Liver (tissue), 9 donors: ENCODE measurements around the gene ABCC8. TPM values are rescaled to one million over a fixed set of nuclear protein-coding genes. Genes with fewer than 3 reads are reported as not detected.

Source experiments
- DNase-seq: peaks from one replicate; pipeline ENCODE4 v3.0.0-alpha.2; 2017; ENCODE audit warnings: low spot score
- H3K27ac ChIP-seq, 2 donors: one replicate each; pipeline ENCODE4 v1.7.0; 2013; ENCODE audit warnings: inconsistent platforms in 2 of 2, low read length in 2 of 2, control low read depth in 1 of 2, low read depth in 1 of 2, mild to moderate bottlenecking in 1 of 2
- H3K27me3 ChIP-seq, 4 donors: one replicate each; pipeline versions ENCODE4 v1.6.1 to v1.7.0; 2013; ENCODE audit warnings: low read length in 3 of 4, inconsistent platforms in 1 of 4, mild to moderate bottlenecking in 1 of 4, moderate library complexity in 1 of 4; ENCODE audit not compliant: control insufficient read depth in 4 of 4, insufficient read depth in 4 of 4
- H3K36me3 ChIP-seq, 4 donors: one replicate each; pipeline versions ENCODE4 v1.6.1 to v1.7.0; 2013; ENCODE audit warnings: low read length in 3 of 4, mild to moderate bottlenecking in 3 of 4, low read depth in 1 of 4, moderate library complexity in 1 of 4; ENCODE audit not compliant: control insufficient read depth in 4 of 4, insufficient read depth in 3 of 4
- H3K4me1 ChIP-seq, 4 donors: one replicate each; pipeline versions ENCODE4 v1.6.1 to v1.7.0; 2013; ENCODE audit warnings: low read length in 3 of 4, mild to moderate bottlenecking in 3 of 4, moderate library complexity in 1 of 4; ENCODE audit not compliant: control insufficient read depth in 4 of 4, insufficient read depth in 4 of 4
- H3K4me3 ChIP-seq, 3 donors: one replicate each; pipeline versions ENCODE4 v1.6.1 to v1.7.0; 2013; ENCODE audit warnings: low read length in 3 of 3, control low read depth in 1 of 3, low read depth in 1 of 3, mild to moderate bottlenecking in 1 of 3
- H3K9ac ChIP-seq, 2 donors: one replicate each; pipeline ENCODE4 v1.7.0; 2013; ENCODE audit warnings: low read length in 2 of 2, mild to moderate bottlenecking in 2 of 2, moderate library complexity in 2 of 2, control low read depth in 1 of 2, low read depth in 1 of 2
- H3K9me3 ChIP-seq, 4 donors: one replicate each; pipeline versions ENCODE4 v1.6.1 to v1.7.0; 2013; ENCODE audit warnings: low read length in 3 of 4; ENCODE audit not compliant: control insufficient read depth in 4 of 4
- FOXA1 ChIP-seq: IDR thresholded peaks from 2 replicates; pipeline ENCODE4 v1.6.1; 2016; ENCODE audit warnings: antibody characterized with exemption
- FOXA2 ChIP-seq: IDR thresholded peaks from 2 replicates; pipeline ENCODE4 v1.6.1; 2016; ENCODE audit warnings: antibody characterized with exemption
- GABPA ChIP-seq, 2 donors: IDR thresholded peaks in 1 of 2; conservative IDR thresholded peaks in 1 of 2; 2 replicates each; pipeline ENCODE4 v1.6.1; 2016; ENCODE audit warnings: antibody characterized with exemption in 2 of 2, mild to moderate bottlenecking in 1 of 2, moderate library complexity in 1 of 2
- HNF4A ChIP-seq, 2 donors: conservative IDR thresholded peaks; 2 replicates each; pipeline ENCODE4 v1.6.1; 2016; ENCODE audit warnings: antibody characterized with exemption in 2 of 2, mild to moderate bottlenecking in 2 of 2
- HNF4G ChIP-seq: IDR thresholded peaks from 2 replicates; pipeline ENCODE4 v1.6.1; 2016; ENCODE audit warnings: antibody characterized with exemption
- JUND ChIP-seq, 2 donors: IDR thresholded peaks; 2 replicates each; pipeline ENCODE4 v1.6.1; 2016; ENCODE audit warnings: antibody characterized with exemption in 2 of 2
- RAD21 ChIP-seq, 2 donors: IDR thresholded peaks; 2 replicates each; pipeline ENCODE4 v1.6.1; 2016; ENCODE audit warnings: antibody characterized with exemption in 2 of 2, mild to moderate bottlenecking in 2 of 2
- REST ChIP-seq: IDR thresholded peaks from 2 replicates; pipeline ENCODE4 v1.6.1; 2016; ENCODE audit warnings: antibody characterized with exemption, mild to moderate bottlenecking
- RXRA ChIP-seq, 2 donors: IDR thresholded peaks; 2 replicates each; pipeline ENCODE4 v1.6.1; 2017 to 2018; ENCODE audit warnings: antibody characterized with exemption in 2 of 2, mild to moderate bottlenecking in 1 of 2
- ZBTB33 ChIP-seq: IDR thresholded peaks from 2 replicates; pipeline ENCODE4 v1.6.1; 2016; ENCODE audit warnings: antibody characterized with exemption
- WGBS: extraction: QIAGEN DNeasy Blood & Tissue Kit; methylation state at CpG from one replicate; pipeline ENCODE4 v1.1.7; 2013; 5-methylcytosine and 5-hydroxymethylcytosine counted together
- polyA plus RNA-seq, 2 donors: library from polyadenylated mRNA; stranded (reverse) in 1 of 2; unstranded in 1 of 2; fragments of 200-250 nt in 1 of 2; fragments of >200 nt in 1 of 2; fragmentation: Nextera tagmentation in 1 of 2; extraction: Ambion mirVana in 1 of 2; gene quantifications; one replicate each; pipeline versions ENCODE4 v1.2.1 to v1.2.3, GENCODE V29; 2013 to 2015
- total RNA-seq, 2 donors: library from RNA; depleted of rRNA; stranded (reverse); fragments of >200 nt; gene quantifications; one replicate each; pipeline ENCODE4 v1.2.3, GENCODE V29; 2014
- TF ChIP-seq, protein P1 (sequence below): IDR thresholded peaks from 2 replicates; pipeline ENCODE4 v1.6.1; 2016; ENCODE audit warnings: antibody characterized with exemption
- TF ChIP-seq, protein P2 (sequence below): fragments of 150-350 bp; IDR thresholded peaks from 2 replicates; pipeline ENCODE4 v1.5.1; 2017; ENCODE audit warnings: improper control_type of control experiment, low read depth, low read length; ENCODE audit not compliant: missing input control
- TF ChIP-seq, protein P3 (sequence below): IDR thresholded peaks from 2 replicates; pipeline ENCODE4 v1.6.1; 2016; ENCODE audit warnings: antibody characterized with exemption
- donor health status: healthy.
- donor health status: healthy.
- donor health status: healthy.
- donor health status: healthy.
- donor health status: healthy.

Gene ABCC8
- total and polyA plus RNA-seq, 4 donors: 0.16 to 0.25 TPM; not detected in 2

DNA sequence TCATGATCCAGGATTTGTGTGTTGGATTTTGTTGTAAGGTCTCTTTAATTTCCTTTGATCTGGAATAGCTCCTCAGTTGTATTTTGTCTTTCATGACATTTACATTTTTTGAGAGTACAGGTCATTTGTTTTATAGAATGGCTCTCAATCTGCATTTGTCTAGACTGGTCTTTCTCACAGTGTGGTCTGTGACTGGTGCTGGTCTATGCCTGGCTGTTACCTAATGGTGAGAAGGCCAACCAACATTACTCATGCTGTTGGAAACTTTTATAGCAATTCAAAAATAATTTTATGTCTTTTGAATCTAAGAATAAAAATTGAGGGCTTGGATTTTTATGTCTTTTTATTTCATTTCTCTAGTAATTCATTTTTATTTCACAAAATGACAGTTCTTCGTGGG lies 129.0 kb downstream of the ABCC8 start:
- Histone ChIP-seq H3K9ac (no peak overlapping the region), H3K4me1 (peaks cover 4 to 12% (median 9%) of the 10 kb centered on the region in 4 donors), H3K9me3 (no peaks in the 10 kb centered on the region), H3K4me3 (no peak overlapping the region), H3K27me3 (no peaks in the 10 kb centered on the region), H3K36me3 (peaks cover 0 to 2% (median 0%) of the 10 kb centered on the region in 4 donors), H3K27ac (no peak overlapping the region)
- TF ChIP-seq RXRA (IDR thresholded peaks at IDR 0.05) (no peak), FOXA1 (no peak), RAD21 (IDR thresholded peaks at IDR 0.05) (no peak), JUND (IDR thresholded peaks at IDR 0.05) (no peak)
- TF ChIP-seq, protein P1, sequence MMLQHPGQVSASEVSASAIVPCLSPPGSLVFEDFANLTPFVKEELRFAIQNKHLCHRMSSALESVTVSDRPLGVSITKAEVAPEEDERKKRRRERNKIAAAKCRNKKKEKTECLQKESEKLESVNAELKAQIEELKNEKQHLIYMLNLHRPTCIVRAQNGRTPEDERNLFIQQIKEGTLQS: no peak
- 84% methylated on average over 1 of the region's 1 CpG for WGBS
- DNase-seq: no peak

DNA sequence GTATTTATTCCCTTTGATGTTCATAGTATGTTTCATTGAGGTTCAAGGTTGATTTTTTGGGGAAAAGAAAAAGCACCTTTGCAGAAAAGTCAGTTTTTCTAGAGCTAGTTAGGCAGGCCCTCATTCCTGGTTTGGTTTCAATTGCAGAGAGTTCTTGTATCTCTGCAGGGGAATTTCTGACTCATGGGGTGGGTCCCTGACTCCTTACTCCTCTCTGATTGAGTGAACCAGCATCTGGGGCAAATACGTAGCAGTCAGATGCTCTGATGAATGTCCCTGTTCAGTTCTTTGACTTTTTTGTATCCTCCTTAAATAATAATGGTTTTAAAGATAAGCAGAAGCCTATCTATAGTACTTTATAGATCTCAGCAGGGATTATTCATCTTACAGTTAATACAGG lies 132.7 kb downstream of the ABCC8 start:
- Histone ChIP-seq H3K36me3 (peaks cover 0 to 2% (median 0%) of the 10 kb centered on the region in 4 donors), H3K4me3 (no peak overlapping the region), H3K9ac (no peak overlapping the region), H3K27ac (no peak overlapping the region), H3K27me3 (no peaks in the 10 kb centered on the region), H3K4me1 (no peaks in the 10 kb centered on the region), H3K9me3 (no peaks in the 10 kb centered on the region)
- WGBS: 97% methylated on average over 1 of the region's 1 CpG
- no peak for TF ChIP-seq HNF4G
- no peak for TF ChIP-seq FOXA2
- TF ChIP-seq RAD21 (IDR thresholded peaks at IDR 0.05): no peak
- TF ChIP-seq RXRA (IDR thresholded peaks at IDR 0.05): no peak
- no peak for DNase-seq

DNA sequence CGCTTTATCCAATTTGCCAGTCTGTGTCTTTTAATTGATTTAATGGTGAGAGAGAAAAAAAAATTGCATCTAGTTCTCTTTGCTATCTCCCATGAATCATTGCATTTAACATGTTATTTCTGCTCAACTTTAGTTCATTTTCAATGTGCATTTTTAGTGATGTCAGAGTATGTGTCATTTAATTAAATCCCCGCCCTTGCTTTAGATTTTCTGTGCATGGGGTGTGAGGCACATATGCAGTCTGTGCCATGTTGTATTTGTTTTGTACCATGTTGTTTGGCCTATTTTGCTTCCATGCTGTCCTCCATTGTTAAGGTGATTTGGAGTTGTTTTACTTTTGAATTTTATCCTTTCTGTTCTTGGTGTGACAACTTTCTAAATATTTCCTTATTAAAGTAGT lies 133.4 kb downstream of the ABCC8 start:
- H3K27ac ChIP-seq: no peak overlapping the region
- TF ChIP-seq, protein P2, sequence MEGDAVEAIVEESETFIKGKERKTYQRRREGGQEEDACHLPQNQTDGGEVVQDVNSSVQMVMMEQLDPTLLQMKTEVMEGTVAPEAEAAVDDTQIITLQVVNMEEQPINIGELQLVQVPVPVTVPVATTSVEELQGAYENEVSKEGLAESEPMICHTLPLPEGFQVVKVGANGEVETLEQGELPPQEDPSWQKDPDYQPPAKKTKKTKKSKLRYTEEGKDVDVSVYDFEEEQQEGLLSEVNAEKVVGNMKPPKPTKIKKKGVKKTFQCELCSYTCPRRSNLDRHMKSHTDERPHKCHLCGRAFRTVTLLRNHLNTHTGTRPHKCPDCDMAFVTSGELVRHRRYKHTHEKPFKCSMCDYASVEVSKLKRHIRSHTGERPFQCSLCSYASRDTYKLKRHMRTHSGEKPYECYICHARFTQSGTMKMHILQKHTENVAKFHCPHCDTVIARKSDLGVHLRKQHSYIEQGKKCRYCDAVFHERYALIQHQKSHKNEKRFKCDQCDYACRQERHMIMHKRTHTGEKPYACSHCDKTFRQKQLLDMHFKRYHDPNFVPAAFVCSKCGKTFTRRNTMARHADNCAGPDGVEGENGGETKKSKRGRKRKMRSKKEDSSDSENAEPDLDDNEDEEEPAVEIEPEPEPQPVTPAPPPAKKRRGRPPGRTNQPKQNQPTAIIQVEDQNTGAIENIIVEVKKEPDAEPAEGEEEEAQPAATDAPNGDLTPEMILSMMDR: no peak
- TF ChIP-seq HNF4A (conservative IDR thresholded peaks at IDR 0.05): no peak
- TF ChIP-seq REST: no peak
- no peak for TF ChIP-seq GABPA (IDR thresholded peaks at IDR 0.05 in 1 of 2, conservative IDR thresholded peaks at IDR 0.05 in 1 of 2)
- TF ChIP-seq, protein P1: no peak
- no peak for TF ChIP-seq RXRA (IDR thresholded peaks at IDR 0.05)
- TF ChIP-seq, protein P3, sequence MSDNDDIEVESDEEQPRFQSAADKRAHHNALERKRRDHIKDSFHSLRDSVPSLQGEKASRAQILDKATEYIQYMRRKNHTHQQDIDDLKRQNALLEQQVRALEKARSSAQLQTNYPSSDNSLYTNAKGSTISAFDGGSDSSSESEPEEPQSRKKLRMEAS: no peak
- no peak for TF ChIP-seq FOXA2
- TF ChIP-seq JUND (IDR thresholded peaks at IDR 0.05): no peak
- no peak for TF ChIP-seq ZBTB33
- over 99% methylated on average over 2 of the region's 2 CpGs for WGBS

More for the DNA sequence above, 133.4 kb downstream of the ABCC8 start:
- H3K9ac ChIP-seq: no peak overlapping the region
- no peaks in the 10 kb centered on the region for H3K4me1 ChIP-seq
- no peak overlapping the region for H3K4me3 ChIP-seq
- DNase-seq: no peak
- no peaks in the 10 kb centered on the region for H3K9me3 ChIP-seq
- peaks cover 0 to 2% (median 0%) of the 10 kb centered on the region in 4 donors for H3K36me3 ChIP-seq
- no peaks in the 10 kb centered on the region for H3K27me3 ChIP-seq
